GM12878 (cell line): Measurements from ENCODE around the gene DNAH1. TPM values are rescaled to one million over a fixed set of nuclear protein-coding genes. Genes with fewer than 3 reads are reported as not detected.

ENCODE experiments used
- ATAC-seq: fragments of 200-7000 bp; cut with Tn5 transposase; 3 replicates; pipeline ENCODE4 v1.9.1; 2020; ENCODE audit warnings: mild to moderate bottlenecking, moderate library complexity
- BruUV-seq: library from RNA; stranded (reverse); fragments of 400-500 nt; replicated peaks from 2 replicates; lab custom pipeline; 2021; lab: Mats Ljungman, UMichigan
- CTCF ChIA-PET: fragments of 300-600 bp; sonication (Branson Sonifier 250); formaldehyde crosslinking; extraction: SDS; loops from one replicate; lab custom pipeline; 2021; ENCODE audit warnings: inconsistent platforms; lab: Yijun Ruan, JAX
- POLR2A ChIA-PET: fragments of 350-600 bp; formaldehyde crosslinking; extraction: SDS; loops from one replicate; lab custom pipeline; 2021; ENCODE audit warnings: inconsistent platforms; lab: Charles Lee
- RAD21 ChIA-PET: fragments of 300-600 bp; sonication (Branson Sonifier 250); formaldehyde crosslinking; loops from one replicate; lab custom pipeline; 2023; ENCODE audit warnings: antibody characterized with exemption; ENCODE audit not compliant: unreplicated experiment; lab: Charles Lee
- SMC1A ChIA-PET: fragments of 300-600 bp; sonication (Branson Sonifier 250); formaldehyde crosslinking; loops from one replicate; lab custom pipeline; 2023; ENCODE audit not compliant: unreplicated experiment, uncharacterized antibody; lab: Charles Lee
- DNase-seq: peaks from one replicate; pipeline ENCODE4 v3.0.0-alpha.2; 2011; ENCODE audit warnings: low read depth, low spot score
- FAIRE-seq: peaks from 3 replicates; lab custom pipeline; 2011; peaks lifted over from hg19 to GRCh38; lab: Jason Lieb, UNC
- H2AFZ ChIP-seq: 2 replicates; pipeline ENCODE4 v1.6.0; 2011; ENCODE audit warnings: low read depth, low read length, control low read depth; ENCODE audit not compliant: control insufficient read depth
- H3K27ac ChIP-seq: 2 replicates; pipeline ENCODE4 v1.5.1; 2011; ENCODE audit warnings: control low read depth; ENCODE audit not compliant: control insufficient read depth, insufficient read depth
- H3K27me3 ChIP-seq, 2 experiments: replicated peaks in 1 of 2; 2 replicates each; pipeline versions ENCODE4 v1.6.0 to v1.6.1; 2011; ENCODE audit warnings: low read length in 1 of 2; ENCODE audit not compliant: control insufficient read depth in 2 of 2, insufficient read depth in 2 of 2
- H3K36me3 ChIP-seq, 2 experiments: 2 replicates each; pipeline ENCODE4 v1.5.1; 2011; ENCODE audit warnings: low read length in 1 of 2; ENCODE audit not compliant: control insufficient read depth in 2 of 2, insufficient read depth in 2 of 2
- H3K4me1 ChIP-seq: 2 replicates; pipeline ENCODE4 v1.6.1; 2011; ENCODE audit warnings: mild to moderate bottlenecking, low read length, moderate library complexity, mixed read lengths; ENCODE audit not compliant: control insufficient read depth, insufficient read depth
- H3K4me2 ChIP-seq: 2 replicates; pipeline ENCODE4 v1.6.0; 2011; ENCODE audit warnings: control low read depth; ENCODE audit not compliant: control insufficient read depth, insufficient read depth
- H3K4me3 ChIP-seq: fragments of 200-600 bp; sonication (generic); 2 replicates; pipeline ENCODE4 v1.5.1; 2016
- H3K79me2 ChIP-seq: 2 replicates; pipeline ENCODE4 v1.6.0; 2011; ENCODE audit warnings: low read length; ENCODE audit not compliant: control insufficient read depth, insufficient read depth
- H3K9ac ChIP-seq: 2 replicates; pipeline ENCODE4 v1.8.0; 2011; ENCODE audit warnings: low read length, control low read depth, mixed read lengths; ENCODE audit not compliant: control insufficient read depth, insufficient read depth
- H3K9me3 ChIP-seq: replicated peaks from 3 replicates; pipeline ENCODE4 v1.5.1; 2011; ENCODE audit warnings: mild to moderate bottlenecking, low read length; ENCODE audit not compliant: control insufficient read depth, insufficient read depth
- H4K20me1 ChIP-seq: 2 replicates; pipeline ENCODE4 v1.6.0; 2011; ENCODE audit not compliant: control insufficient read depth, insufficient read depth
- BMI1 ChIP-seq: fragments of 450-650 bp; IDR thresholded peaks from 2 replicates; pipeline ENCODE4 v1.6.1; 2016; ENCODE audit warnings: mild to moderate bottlenecking, moderate library complexity, borderline replicate concordance
- FOXM1 ChIP-seq: IDR thresholded peaks from 2 replicates; pipeline ENCODE4 v1.6.1; 2012; ENCODE audit warnings: low read depth, mild to moderate bottlenecking, inconsistent platforms, low read length, moderate library complexity
- HDGF ChIP-seq: fragments of 450-650 bp; IDR thresholded peaks from 2 replicates; pipeline ENCODE4 v1.6.1; 2016; ENCODE audit warnings: antibody characterized with exemption
- IKZF2 ChIP-seq, 2 experiments: fragments of 450-650 bp; IDR thresholded peaks; 2 replicates each; pipeline ENCODE4 v1.6.1; 2017; ENCODE audit warnings: mild to moderate bottlenecking in 2 of 2, moderate library complexity in 2 of 2
- IRF4 ChIP-seq: IDR thresholded peaks from 2 replicates; pipeline ENCODE4 v1.6.1; 2011; ENCODE audit warnings: low read depth, low read length
- JUNB ChIP-seq: IDR thresholded peaks from 2 replicates; pipeline ENCODE4 v1.6.1; 2016; ENCODE audit warnings: antibody characterized with exemption, mild to moderate bottlenecking
- NFYA ChIP-seq: IDR thresholded peaks from 2 replicates; pipeline ENCODE4 v1.6.1; 2011; ENCODE audit warnings: low read depth, mild to moderate bottlenecking, low read length, improper control_type of control experiment, borderline replicate concordance
- PAX5 ChIP-seq: IDR thresholded peaks from 2 replicates; pipeline ENCODE4 v1.6.1; 2011; ENCODE audit warnings: low read depth, low read length, borderline replicate concordance
- PAX8 ChIP-seq: fragments of 450-650 bp; IDR thresholded peaks from 2 replicates; pipeline ENCODE4 v1.6.1; 2017; ENCODE audit warnings: mild to moderate bottlenecking, moderate library complexity
- POLR2A ChIP-seq: IDR thresholded peaks from 2 replicates; pipeline ENCODE4 v1.6.1; 2011; ENCODE audit warnings: low read depth, mild to moderate bottlenecking, low read length
- POLR2AphosphoS5 ChIP-seq: IDR thresholded peaks from 2 replicates; pipeline ENCODE4 v1.6.1; 2011; ENCODE audit warnings: mild to moderate bottlenecking, low read length, inconsistent platforms
- RAD21 ChIP-seq: IDR thresholded peaks from 2 replicates; pipeline ENCODE4 v1.6.1; 2011; ENCODE audit warnings: mild to moderate bottlenecking, low read depth, low read length, moderate library complexity; ENCODE audit not compliant: insufficient read depth
- WGBS: methylation state at CpG from one replicate; pipeline ENCODE4 v1.1.6; 2016; ENCODE audit warnings: low lambda C conversion rate; ENCODE audit not compliant: insufficient replicate concordance, insufficient coverage; ENCODE audit errors: missing lambda C conversion rate; 5-methylcytosine and 5-hydroxymethylcytosine counted together
- in situ Hi-C: fragments of 300-500 bp; cut with MboI; formaldehyde crosslinking; loops from 9 replicates; pipeline ENCODE4 v1.14.3; 2018; ENCODE audit warnings: mixed read lengths
- intact Hi-C: fragments of 100-400 bp; cut with micrococcal nuclease; formaldehyde crosslinking; loops from one replicate; pipeline ENCODE4 v1.14.2; 2022; ENCODE audit not compliant: unreplicated experiment
- polyA plus RNA-seq, 11 experiments: library from polyadenylated mRNA; depleted of rRNA in 4 of 11; unstranded in 6 of 11; stranded (reverse) in 5 of 11; fragments of >200 nt; fragmentation: Nextera tagmentation in 4 of 11; fragmentation: Illumina TruSeq in 1 of 11; extraction: Ambion mirVana in 4 of 11; extraction: Trizol in 1 of 11; gene quantifications; 1 replicate in 1 of 11; 2 replicates in 10 of 11; pipeline versions ENCODE4 v1.2.1 to v1.2.3, GENCODE V29; 2011 to 2016; ENCODE audit warnings: inconsistent platforms in 2 of 11, missing spikeins in 2 of 11, low read depth in 1 of 11
- total RNA-seq, 4 experiments: library from RNA; depleted of rRNA in 3 of 4; stranded (reverse); fragments of >200 nt in 3 of 4; fragmentation: Illumina TruSeq in 1 of 4; extraction: Trizol in 1 of 4; gene quantifications; 2 replicates each; pipeline versions ENCODE4 v1.2.1 to v1.2.3, GENCODE V29; 2013 to 2021
- TF ChIP-seq, protein P1 (sequence below): fragments of 450-650 bp; IDR thresholded peaks from 2 replicates; pipeline ENCODE4 v1.6.1; 2017; ENCODE audit warnings: borderline replicate concordance

Gene DNAH1
- total and polyA plus RNA-seq, 10 of the 15 experiments (the other 5 are each of a cell fraction or from before 2014, with no cell fraction given) = 0.31 to 5.8 (median 2.7) TPM

DNA sequence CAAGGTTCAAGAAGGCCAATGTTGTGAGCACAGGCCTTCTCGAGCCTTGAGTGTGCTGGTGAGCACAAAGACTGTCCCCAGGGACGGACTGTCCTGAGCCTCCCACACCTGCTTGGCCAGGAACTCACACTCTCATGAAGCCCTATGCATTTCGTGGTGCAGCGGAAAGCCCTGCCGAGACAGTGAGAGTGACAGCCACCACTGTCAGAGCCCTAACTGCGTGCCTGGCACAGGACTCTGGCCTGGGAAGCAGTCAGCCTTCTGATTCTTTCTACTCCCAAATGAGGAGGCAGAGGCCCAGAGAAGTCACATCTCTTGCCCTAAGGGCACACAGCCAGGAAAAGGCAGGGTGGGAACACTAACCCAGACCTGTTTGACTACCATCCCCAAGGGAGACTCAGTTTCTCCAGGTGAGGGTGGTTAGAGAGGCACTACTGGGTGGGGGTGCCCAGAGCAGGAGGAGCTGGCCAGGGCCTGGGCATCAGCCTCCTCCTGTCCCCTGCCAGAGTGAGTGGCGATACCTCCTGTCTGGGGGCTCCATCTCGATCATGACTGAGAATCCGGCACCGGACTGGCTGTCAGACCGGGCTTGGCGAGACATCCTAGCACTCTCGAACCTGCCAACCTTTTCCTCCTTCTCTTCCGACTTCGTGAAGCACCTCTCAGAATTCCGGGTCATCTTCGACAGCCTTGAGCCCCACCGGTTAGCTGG is 78.0 kb downstream of the DNAH1 start:
- Histone ChIP-seq H4K20me1 (no peaks in the 10 kb centered on the region), H3K4me2 (no peak overlapping the region), H3K4me3 (no peak overlapping the region), H2AFZ (no peak overlapping the region), H3K27me3 (no peaks in the 10 kb centered on the region), H3K4me1 (no peaks in the 10 kb centered on the region), H3K9me3 (no peaks in the 10 kb centered on the region), H3K79me2 (no peaks in the 10 kb centered on the region), H3K27ac (no peak overlapping the region), H3K9ac (no peak overlapping the region), H3K36me3 (no peaks in the 10 kb centered on the region)
- no TSS peak for BruUV-seq
- CTCF ChIA-PET = no interaction called here
- POLR2A ChIA-PET = no interaction called here
- ATAC-seq (no peak), FAIRE-seq (no peak), DNase-seq (no peak)
- RAD21 ChIA-PET = no interaction called here
- SMC1A ChIA-PET = no interaction called here
- TF ChIP-seq RAD21 (no peak), IKZF2 (IDR thresholded peaks at IDR 0.05) (no peak), PAX8 (no peak), POLR2AphosphoS5 (no peak), BMI1 (no peak)
- 74% methylated on average over 18 of the region's 18 CpGs for WGBS
- in situ Hi-C loops (no loop called here), intact Hi-C loops (no loop called here)

DNA sequence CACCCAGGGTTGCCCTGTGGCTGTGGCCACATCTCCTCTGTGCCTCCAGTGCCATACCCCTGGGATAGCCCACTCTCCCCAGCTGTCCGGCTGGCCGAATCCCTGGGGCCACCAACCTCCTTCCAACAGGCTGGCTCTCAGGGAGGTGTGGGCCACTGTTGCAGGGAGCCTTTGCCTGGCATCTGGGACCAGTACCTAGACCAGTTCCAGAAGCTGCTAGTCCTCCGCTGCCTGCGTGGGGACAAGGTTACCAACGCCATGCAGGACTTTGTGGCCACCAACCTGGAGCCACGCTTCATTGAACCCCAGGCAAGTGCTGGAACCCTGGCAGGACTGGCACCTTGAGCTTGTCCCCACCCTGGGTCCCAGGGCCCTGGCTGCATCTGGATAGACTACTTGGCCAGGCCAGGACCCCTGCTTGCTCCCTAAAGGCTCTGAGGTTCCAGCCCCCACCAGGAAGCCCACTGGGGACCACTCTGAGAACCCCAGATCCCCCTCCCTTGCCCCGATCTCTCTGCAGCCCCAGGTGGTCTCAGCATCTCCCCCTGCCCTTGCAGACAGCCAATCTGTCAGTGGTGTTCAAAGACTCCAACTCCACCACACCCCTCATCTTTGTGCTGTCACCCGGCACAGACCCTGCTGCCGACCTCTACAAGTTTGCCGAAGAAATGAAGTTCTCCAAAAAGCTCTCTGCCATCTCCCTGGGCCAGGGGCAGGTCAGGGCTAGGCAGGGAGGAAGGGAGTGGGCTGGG is 78.8 kb downstream of the DNAH1 start:
- intact Hi-C loops (no loop called here), in situ Hi-C loops (no loop called here)
- no peaks in the 10 kb centered on the region for H3K36me3 ChIP-seq
- H4K20me1 ChIP-seq = no peaks in the 10 kb centered on the region
- no peak for DNase-seq
- H3K9ac ChIP-seq = no peak overlapping the region
- ChIA-PET RAD21 (no interaction called here), CTCF (no interaction called here), POLR2A (no interaction called here), SMC1A (no interaction called here)
- no peak for ATAC-seq
- no peak for FAIRE-seq
- no peak overlapping the region for H2AFZ ChIP-seq
- no peak overlapping the region for H3K27ac ChIP-seq
- no peak overlapping the region for H3K4me3 ChIP-seq
- no peaks in the 10 kb centered on the region for H3K79me2 ChIP-seq
- no peaks in the 10 kb centered on the region for H3K27me3 ChIP-seq
- BruUV-seq = no TSS peak
- 65% methylated on average over 10 of the region's 10 CpGs for WGBS
- no peaks in the 10 kb centered on the region for H3K9me3 ChIP-seq
- no peak overlapping the region for H3K4me2 ChIP-seq
- H3K4me1 ChIP-seq = no peaks in the 10 kb centered on the region
- TF ChIP-seq NFYA = no peak
- no peak for TF ChIP-seq RAD21
- no peak for TF ChIP-seq POLR2AphosphoS5
- no peak for TF ChIP-seq FOXM1
- TF ChIP-seq POLR2A = no peak; the same call in 1 of the 2 replicates
- TF ChIP-seq, protein P1, sequence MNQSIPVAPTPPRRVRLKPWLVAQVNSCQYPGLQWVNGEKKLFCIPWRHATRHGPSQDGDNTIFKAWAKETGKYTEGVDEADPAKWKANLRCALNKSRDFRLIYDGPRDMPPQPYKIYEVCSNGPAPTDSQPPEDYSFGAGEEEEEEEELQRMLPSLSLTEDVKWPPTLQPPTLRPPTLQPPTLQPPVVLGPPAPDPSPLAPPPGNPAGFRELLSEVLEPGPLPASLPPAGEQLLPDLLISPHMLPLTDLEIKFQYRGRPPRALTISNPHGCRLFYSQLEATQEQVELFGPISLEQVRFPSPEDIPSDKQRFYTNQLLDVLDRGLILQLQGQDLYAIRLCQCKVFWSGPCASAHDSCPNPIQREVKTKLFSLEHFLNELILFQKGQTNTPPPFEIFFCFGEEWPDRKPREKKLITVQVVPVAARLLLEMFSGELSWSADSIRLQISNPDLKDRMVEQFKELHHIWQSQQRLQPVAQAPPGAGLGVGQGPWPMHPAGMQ = no peak
- no peak for TF ChIP-seq PAX5
- no peak for TF ChIP-seq IRF4
- TF ChIP-seq JUNB = no peak
- TF ChIP-seq HDGF = no peak
